Activated CD4-positive, alpha-beta T cell treated with anti-CD3 and anti-CD28 coated beads, Interleukin-2, amount 50 U/mL, for 48 hours (primary cell): Measurements from ENCODE around the gene UTP14C.
"Not testable (repeated sequence)": the region's sequence is repeated elsewhere in the genome, so short reads cannot be mapped to it uniquely, and the experiment has no call there.

Experiments used
- DNase-seq, 2 experiments: peaks; one replicate each; pipeline ENCODE4 v3.0.0-alpha.2; 2020

The UTP14C gene, protein sequence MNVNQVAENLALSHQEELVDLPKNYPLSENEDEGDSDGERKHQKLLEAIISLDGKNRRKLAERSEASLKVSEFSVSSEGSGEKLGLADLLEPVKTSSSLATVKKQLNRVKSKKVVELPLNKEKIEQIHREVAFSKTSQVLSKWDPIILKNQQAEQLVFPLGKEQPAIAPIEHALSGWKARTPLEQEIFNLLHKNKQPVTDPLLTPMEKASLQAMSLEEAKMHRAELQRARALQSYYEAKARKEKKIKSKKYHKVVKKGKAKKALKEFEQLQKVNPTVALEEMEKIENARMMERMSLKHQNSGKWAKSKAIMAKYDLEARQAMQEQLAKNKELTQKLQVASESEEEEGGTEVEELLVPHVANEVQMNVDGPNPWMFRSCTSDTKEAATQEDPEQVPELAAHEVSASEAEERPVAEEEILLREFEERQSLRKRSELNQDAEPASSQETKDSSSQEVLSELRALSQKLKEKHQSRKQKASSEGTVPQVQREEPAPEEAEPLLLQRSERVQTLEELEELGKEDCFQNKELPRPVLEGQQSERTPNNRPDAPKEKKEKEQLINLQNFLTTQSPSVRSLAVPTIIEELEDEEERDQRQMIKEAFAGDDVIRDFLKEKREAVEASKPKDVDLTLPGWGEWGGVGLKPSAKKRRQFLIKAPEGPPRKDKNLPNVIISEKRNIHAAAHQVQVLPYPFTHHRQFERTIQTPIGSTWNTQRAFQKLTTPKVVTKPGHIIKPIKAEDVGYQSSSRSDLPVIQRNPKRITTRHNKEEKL

DNA sequence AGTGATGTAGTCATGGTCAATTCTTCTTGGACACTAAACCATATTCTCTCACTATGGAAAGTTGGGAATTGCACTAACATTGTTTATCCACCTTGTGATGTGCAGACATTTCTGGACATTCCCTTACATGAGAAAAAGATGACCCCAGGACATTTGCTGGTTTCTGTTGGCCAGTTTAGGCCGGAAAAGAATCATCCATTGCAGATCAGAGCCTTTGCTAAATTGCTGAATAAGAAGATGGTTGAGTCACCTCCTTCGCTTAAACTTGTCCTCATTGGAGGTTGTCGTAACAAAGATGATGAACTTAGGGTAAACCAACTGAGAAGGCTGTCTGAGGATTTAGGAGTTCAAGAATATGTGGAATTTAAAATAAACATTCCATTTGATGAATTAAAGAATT, at the start of gene UTP14C:
Gene UTP14C (plus strand): TSS at position 211 of the 400 bp plus-strand sequence. CDS start 4,114 bp downstream, outside the sequence.
- DNase-seq: no peak

DNA sequence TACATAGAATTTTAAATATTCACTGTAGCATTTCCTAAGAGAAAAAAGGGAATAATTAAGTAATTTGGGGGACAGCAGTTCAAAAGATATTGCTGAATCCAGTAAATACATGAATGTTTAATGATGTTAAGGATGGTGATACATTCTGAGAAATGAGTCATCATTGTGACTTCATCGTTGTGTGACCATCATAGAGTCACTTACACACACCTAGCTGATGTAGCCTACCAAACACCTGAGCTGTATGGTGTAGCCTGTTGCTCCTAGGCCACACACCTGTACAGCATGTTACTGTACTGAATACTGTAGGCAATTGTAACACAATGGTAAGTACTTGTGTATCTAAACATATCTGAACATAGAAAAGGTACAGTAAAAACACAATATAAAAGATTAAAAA, 48.1 kb upstream of the UTP14C start:
- no peak for DNase-seq

DNA sequence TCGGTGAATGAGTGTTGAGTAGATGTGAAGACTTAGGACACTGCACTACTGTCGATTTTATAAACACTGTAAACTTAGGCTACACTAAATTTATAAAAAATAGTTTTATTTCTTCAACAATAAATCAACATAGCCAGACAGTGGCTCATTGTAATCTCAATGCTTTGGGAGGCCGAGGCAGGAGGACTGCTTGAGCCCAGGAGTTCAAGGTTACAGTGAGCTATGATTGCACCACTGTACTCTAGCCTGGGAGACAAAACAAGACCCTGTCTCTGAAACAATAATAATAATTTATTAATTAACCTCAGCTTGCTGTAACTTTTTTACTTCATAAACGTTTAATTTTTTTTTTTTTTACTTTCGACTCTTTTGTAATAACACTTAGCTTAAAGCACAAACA, 47.6 kb upstream of the UTP14C start:
- no peak for DNase-seq

GRCh38 chr13:51977625-51978024, 46.9 kb upstream of the UTP14C start:
- no peak for DNase-seq

DNA sequence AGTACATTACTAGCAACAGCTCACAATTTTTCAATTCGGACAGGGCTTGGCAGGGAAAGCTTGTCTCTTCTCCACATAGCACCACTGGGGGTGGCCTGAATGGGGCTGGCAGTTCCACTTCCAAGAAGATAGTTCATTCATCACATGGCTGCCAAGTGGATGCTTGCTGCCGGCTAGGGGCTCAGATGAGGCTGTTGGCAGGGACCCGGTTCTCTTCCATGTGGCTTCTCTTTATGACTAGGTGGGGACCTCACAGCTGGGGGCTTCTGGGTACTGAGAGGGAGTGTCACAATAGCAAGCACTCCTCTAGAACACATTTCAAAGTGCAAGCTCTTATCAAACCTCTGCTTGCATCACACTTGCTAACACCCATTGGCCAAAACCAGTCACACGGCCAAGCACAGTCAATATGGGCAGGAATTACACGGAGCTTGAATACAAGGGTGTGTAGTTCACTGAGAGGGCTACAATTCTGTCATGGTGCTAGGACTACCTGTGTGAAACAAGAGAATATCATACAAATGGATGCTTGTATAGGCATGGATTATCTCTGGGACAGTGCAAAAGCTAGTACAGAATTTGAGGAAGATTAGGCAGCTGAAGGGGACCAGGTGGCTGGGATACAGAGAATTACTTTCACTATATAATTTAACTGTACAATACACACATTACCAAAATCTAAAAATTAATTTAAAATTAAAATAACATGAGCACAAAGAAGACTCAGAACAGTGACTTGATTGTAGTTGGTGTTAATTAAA, 45.5 kb upstream of the UTP14C start:
- DNase-seq: no peak

DNA sequence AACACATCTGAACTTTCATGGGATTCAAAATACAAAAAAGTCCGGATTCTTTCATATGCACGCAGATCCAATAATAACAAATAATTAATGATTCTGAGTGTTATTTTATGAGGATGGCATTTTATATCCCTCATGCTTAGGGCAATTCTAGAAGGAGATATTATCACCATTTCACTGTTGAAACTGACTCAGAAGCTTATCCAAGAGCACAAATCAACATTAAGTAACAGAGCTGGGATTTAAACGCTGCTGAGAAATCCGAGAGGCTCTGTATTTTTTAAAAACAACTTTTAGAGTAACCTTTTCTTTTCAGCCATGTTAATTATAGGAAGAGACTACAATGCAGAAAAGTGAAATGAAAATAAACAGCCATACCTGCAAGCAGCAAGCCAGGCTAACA, 43.6 kb upstream of the UTP14C start:
- DNase-seq: no peak

DNA sequence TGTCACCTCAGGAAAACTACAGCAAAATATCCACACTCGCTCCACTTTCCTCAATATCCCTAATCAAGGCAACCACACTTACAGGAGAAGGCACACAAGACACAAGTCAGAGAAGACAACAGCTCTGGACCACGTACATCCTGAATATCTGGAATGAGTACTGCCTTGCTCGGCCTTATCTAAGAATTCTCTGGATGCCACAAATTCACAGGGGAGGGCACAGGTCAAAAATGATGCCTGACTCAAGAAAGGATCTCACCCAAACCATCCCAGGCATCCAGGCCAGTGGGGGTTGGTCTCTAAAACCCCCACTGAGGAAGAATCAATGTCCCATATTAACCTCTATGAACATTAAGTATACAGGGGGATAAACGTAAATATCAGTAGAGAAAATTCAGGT, 43.1 kb upstream of the UTP14C start:
- no peak for DNase-seq

DNA sequence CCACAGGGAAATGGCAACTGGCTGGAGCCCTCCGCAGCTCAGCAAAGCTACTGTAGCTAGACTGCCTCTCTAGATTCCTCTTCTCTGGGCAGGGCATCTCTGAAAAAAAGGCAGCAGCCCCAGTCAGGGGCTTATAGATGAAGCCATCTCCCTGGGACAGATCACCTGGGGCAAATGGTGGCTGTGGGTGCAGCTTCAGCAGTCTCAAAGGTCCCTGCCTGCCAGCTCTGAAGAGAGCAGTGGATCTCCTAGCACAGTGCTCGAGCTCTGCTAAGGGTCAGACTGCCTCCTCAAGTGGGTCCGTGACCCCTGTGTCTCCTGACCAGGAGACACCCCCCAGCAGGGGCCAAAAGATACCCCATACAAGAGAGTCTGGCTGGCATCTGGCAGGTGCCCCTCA, 41.2 kb upstream of the UTP14C start:
- DNase-seq: not testable (repeated sequence)

DNA sequence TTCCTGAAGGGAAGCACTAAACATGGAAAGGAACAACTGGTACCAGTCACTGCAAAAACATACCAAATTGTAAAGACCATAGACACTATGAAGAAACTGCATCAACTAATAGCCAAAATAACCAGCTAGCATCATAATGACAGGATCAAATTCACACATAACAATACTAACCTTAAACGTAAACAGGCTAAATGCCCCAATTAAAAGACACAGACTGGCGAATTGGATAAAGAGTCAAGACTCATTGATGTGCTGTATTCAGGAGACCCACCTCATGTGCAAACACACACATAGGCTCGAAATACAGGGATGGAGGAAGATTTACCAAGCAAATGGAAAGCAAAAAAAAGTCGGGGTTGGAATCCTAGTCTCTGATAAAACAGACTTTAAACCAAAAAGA, 39.6 kb upstream of the UTP14C start:
- not testable (repeated sequence) for DNase-seq

GRCh38 chr13:51988988-51989618, 35.4 kb upstream of the UTP14C start:
- DNase-seq: no peak

GRCh38 chr13:51993713-51994112, 30.8 kb upstream of the UTP14C start:
- no peak for DNase-seq

GRCh38 chr13:51995677-51996551, 28.6 kb upstream of the UTP14C start:
- no peak for DNase-seq

DNA sequence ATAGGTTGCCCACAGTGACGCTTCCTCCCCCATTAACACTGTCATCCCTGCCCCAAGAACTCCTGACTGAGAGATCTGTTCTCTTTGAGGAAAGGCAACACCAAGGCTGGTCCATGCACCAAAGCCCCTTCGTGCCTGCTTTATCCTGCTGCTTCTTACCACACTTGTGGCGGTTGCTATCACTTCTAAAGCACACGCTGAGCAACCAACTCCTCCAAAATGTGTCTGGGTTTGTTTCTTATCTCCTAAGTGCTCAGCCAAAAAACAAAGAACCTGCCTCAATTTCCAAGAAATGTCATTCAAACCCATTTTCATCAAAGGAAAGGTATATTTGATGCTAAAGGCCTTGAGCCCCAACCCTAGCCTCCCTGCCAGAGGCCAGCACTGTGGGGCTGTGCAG, 27.9 kb upstream of the UTP14C start:
- DNase-seq: no peak

DNA sequence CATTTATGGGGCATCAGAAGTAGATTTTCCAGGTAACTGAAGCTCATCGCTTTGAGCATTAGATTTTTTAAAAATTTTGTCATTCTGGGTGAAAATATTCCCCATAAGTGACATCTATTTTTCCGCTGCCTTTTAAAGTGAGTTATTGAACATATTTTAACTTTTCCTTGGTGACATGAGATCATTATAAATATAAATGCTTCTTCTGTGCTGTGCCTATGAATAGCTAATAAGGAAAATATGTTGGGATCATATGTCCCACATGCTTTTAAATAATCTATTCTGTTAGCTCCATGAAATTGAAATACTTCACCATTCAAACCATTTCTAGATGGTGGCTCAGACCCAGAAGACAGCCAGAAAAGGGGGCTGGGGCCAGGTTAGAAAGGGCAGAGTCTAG, 27.3 kb upstream of the UTP14C start:
- no peak for DNase-seq

DNA sequence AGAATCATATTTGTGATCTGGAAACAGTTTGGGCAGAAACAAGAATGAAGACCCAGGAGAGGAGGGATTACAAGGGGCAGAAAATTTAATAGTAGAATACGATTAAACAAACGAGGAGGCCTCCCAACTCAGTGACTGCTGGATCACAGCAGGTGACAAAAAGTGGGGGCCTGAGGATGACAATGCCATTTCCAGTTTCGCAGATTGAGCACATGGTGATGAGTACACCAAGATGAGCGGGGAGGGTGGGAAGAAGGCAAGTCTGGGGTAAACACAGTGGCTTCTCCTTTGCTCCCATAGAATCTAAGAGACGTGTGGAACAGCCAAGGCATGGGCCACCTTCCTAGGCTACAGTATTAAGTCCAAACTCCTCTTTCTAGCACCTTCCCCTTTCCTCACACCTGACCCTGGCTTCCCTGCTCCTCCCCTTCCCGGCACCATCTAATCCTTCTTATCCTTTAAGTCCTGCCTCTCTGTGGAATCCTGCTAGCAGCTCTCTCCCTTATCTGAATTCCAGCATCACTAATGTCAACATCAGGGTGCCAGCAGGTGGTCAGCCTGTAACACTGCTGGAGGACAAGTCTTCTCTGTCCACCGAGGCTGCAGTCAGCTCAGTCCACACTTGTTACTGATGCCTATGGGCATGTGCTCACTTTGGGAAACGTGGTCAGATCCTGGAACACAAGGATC, 26.7 kb upstream of the UTP14C start:
- DNase-seq: no peak

DNA sequence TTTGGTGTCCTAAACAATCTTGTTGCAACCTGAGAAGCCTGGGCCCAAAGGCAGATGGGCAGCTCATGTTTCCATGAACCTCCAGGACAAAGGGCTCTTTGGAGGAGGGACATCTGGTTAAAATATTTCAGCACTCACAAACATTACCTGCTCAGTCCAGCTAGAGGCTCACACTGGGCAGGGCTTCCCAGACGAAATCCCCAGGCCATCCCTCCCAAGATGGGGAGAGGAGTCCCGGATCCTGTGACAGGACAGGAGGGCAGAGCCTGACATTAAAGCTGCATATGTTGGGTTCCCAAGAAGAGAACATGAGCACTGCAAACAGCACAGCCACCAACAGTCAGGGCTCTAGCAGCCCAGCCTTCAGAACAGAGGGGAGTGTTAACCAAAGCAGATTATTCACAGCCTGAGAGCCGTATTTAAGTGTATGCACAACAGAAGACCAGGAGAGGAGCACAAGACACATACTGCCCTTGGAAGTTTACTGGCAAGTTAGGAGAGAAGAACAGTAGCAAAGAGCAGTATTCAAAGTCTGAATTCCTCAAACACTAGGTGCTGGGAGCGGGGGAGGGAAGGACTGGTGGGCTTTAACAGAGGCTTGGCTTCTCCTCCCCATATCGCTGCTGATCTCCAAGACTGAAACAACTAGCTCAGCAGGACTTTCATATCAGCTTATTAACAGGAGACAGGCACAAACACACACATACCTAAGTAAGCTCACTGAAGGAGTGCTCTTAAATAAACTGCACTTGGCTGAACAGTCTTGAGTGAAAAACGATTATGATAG, 25.6 kb upstream of the UTP14C start:
- no peak for DNase-seq

DNA sequence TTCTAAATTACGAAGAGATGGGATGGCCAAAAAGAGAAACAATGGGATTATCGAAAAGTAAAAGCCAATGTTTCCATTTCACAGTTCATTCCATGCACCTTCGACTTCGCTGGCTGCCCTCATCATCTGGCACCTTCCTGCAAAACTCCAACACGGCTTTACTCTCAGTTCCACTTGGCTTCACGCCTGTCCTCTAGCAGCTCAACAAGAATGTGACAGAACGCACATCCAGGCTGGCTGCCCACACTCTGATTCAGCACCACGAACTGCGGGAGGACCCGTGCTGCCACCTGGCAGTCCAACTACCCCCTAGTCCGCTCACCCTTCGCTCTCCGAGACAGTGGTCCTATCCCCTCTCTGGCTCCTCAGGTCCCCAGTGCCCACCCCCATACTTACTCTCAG, 25.0 kb upstream of the UTP14C start:
- no peak for DNase-seq

GRCh38 chr13:51999921-52000320, 24.6 kb upstream of the UTP14C start:
- DNase-seq: no peak

DNA sequence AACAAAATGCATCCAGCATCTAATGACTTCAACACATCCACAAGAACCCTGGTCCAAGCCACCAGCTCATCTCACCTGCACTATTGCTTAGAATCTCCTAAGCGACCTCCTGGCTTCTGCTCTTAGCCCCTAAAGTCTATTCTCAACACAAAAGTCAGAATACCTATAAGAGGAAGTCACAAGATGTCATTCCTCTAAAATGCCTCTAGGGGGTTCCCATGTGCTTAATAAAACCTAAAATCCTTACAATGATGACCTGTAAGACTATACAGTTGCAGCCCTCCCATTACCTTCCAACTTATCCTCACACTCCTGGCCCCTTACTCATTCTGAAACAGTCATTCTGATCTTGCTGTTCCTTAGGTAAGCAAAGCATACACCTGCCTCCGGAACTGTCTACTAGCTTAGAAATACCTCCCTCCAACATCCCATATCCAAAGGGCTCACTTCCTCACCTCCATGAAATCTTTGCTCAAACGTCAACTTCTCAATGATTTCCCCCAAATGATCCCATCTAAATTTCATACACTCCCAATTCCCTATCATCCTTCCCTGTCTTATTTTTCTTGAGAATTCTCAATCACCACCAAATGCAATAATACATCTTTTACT, 23.3 kb upstream of the UTP14C start:
- no peak for DNase-seq

GRCh38 chr13:52002361-52002760, 22.1 kb upstream of the UTP14C start:
- no peak for DNase-seq
